Smooth muscle cell of bladder (primary cell): ENCODE measurements around the gene SEC14L2. TPM values are rescaled to one million over a fixed set of nuclear protein-coding genes. Genes with fewer than 3 reads are reported as not detected.

Source experiments
- total RNA-seq: library from RNA; depleted of rRNA; stranded (reverse); fragments of >200 nt; gene quantifications from 2 replicates; pipeline ENCODE4 v1.2.3, GENCODE V29; 2014

Gene SEC14L2
- total RNA-seq: 6.8 and 9.3 TPM in 2 replicates

GRCh38 chr22:30396871-30397655 lies at the start of gene SEC14L2:
SEC14L2 (plus strand) TSS chr22:30397018; CDS start chr22:30397117, 99 bp downstream.

GRCh38 chr22:30356449-30357235 lies 40.2 kb upstream of the SEC14L2 start, which contains the start of the genes CCDC157 and SF3A1:
CCDC157 (plus strand) TSS chr22:30357007; CDS start chr22:30366001, 8,994 bp downstream.
SF3A1 (minus strand) TSS chr22:30356894; CDS start chr22:30356792, 102 bp downstream.

GRCh38 chr22:30386960-30387827 lies 9.6 kb upstream of the SEC14L2 start, which contains the start of gene RNF215:
RNF215 (minus strand) TSS chr22:30387411; CDS start chr22:30387313, 98 bp downstream.

GRCh38 chr22:30425616-30426387 lies 29.0 kb downstream of the SEC14L2 start, which contains the start of gene MTFP1:
MTFP1 (plus strand) TSS chr22:30425768; CDS start chr22:30425880, 112 bp downstream.

GRCh38 chr22:30471616-30472318 lies 74.9 kb downstream of the SEC14L2 start, which contains the start of gene SEC14L3:
SEC14L3 (minus strand) TSS chr22:30472017; CDS start chr22:30471958, 59 bp downstream.

Other genes with a start within 250 kb of the SEC14L2 start
- gene LIF, start 150.3 kb upstream of the SEC14L2 start, total RNA-seq: 17.3 and 34.1 TPM in 2 replicates
- not detected in 2 replicates for gene OSM, start 130.2 kb upstream of the SEC14L2 start, total RNA-seq
- 4.8 and 7.4 TPM in 2 replicates for gene CASTOR1, start 107.5 kb upstream of the SEC14L2 start, total RNA-seq
- 10.1 and 11.4 TPM in 2 replicates for gene TBC1D10A, start 70.1 kb upstream of the SEC14L2 start, total RNA-seq
- gene SF3A1, start 40.1 kb upstream of the SEC14L2 start, total RNA-seq: 15.9 and 17.5 TPM in 2 replicates
- gene CCDC157, start 40.0 kb upstream of the SEC14L2 start, total RNA-seq: 1.3 and 1.7 TPM in 2 replicates
- gene RNF215, start 9.6 kb upstream of the SEC14L2 start, total RNA-seq: 26.2 and 32.8 TPM in 2 replicates
- 5.1 and 6.7 TPM in 2 replicates for gene MTFP1, start 28.8 kb downstream of the SEC14L2 start, total RNA-seq
- gene SEC14L3, start 75.0 kb downstream of the SEC14L2 start, total RNA-seq: under 0.01 TPM in 1 of 2 replicates, not detected in the other
- gene SEC14L4, start 108.7 kb downstream of the SEC14L2 start, total RNA-seq: 0.14 and 0.18 TPM in 2 replicates
- 0.14 and 0.18 TPM in 2 replicates for gene SEC14L6, start 149.7 kb downstream of the SEC14L2 start, total RNA-seq
- gene GAL3ST1, start 177.6 kb downstream of the SEC14L2 start, total RNA-seq: 0.18 and 0.43 TPM in 2 replicates
- gene PES1, start 194.9 kb downstream of the SEC14L2 start, total RNA-seq: 96.0 and 108 TPM in 2 replicates
- 2.0 and 2.4 TPM in 2 replicates for gene TCN2, start 210.2 kb downstream of the SEC14L2 start, total RNA-seq
- gene SLC35E4, start 238.8 kb downstream of the SEC14L2 start, total RNA-seq: 6.3 and 8.5 TPM in 2 replicates